SK-N-SH treated with all-trans-retinoic acid at 6 μM for 48 hours (cell line): Measurements from ENCODE around the gene ADGRB3.

Experiments
- ATAC-seq: fragments of 200-7000 bp; cut with Tn5 transposase; 3 replicates; pipeline ENCODE4 v1.9.1; 2020; ENCODE audit warnings: mild to moderate bottlenecking, moderate library complexity
- ARNTL ChIP-seq: fragments of 450-650 bp; formaldehyde crosslinking; IDR thresholded peaks from 2 replicates; pipeline ENCODE4 v1.5.0; 2020; ENCODE audit warnings: low read depth, mild to moderate bottlenecking, moderate library complexity, borderline replicate concordance
- BACH2 ChIP-seq: fragments of 250-450 bp; sonication (Bioruptor Pico); IDR thresholded peaks from 2 replicates; pipeline ENCODE4 v1.9.0; 2021; ENCODE audit warnings: mild to moderate bottlenecking, borderline replicate concordance
- CREB5 ChIP-seq: fragments of 250-450 bp; sonication (Bioruptor Pico); IDR thresholded peaks from 2 replicates; pipeline ENCODE4 v1.5.1; 2020; ENCODE audit warnings: low read depth, mild to moderate bottlenecking, moderate library complexity
- CSDC2 ChIP-seq: fragments of 250-450 bp; sonication (Bioruptor Pico); IDR thresholded peaks from 2 replicates; pipeline ENCODE4 v1.5.0; 2020; ENCODE audit warnings: mild to moderate bottlenecking, moderate library complexity
- GLIS3 ChIP-seq: fragments of 250-450 bp; sonication (Bioruptor Pico); IDR thresholded peaks from 2 replicates; pipeline ENCODE4 v1.5.0; 2020; ENCODE audit warnings: mild to moderate bottlenecking, moderate library complexity
- ISL1 ChIP-seq: fragments of 250-450 bp; sonication (Bioruptor Pico); IDR thresholded peaks from 2 replicates; pipeline ENCODE4 v2.1.2; 2022; ENCODE audit warnings: mild to moderate bottlenecking, moderate library complexity
- OSR1 ChIP-seq: fragments of 250-450 bp; sonication (Bioruptor Pico); IDR thresholded peaks from 2 replicates; pipeline ENCODE4 v1.8.0; 2022; ENCODE audit warnings: moderate library complexity, mild to moderate bottlenecking, inconsistent platforms
- PPARA ChIP-seq: fragments of 250-450 bp; sonication (Bioruptor Pico); IDR thresholded peaks from 2 replicates; pipeline ENCODE4 v1.5.0; 2020; ENCODE audit warnings: mild to moderate bottlenecking, borderline replicate concordance
- RARB ChIP-seq: fragments of 250-450 bp; sonication (Bioruptor Pico); IDR thresholded peaks from 2 replicates; pipeline ENCODE4 v1.8.0; 2021; ENCODE audit warnings: mild to moderate bottlenecking, moderate library complexity
- SNAI2 ChIP-seq: fragments of 250-450 bp; sonication (Bioruptor Pico); IDR thresholded peaks from 2 replicates; pipeline ENCODE4 v1.5.0; 2020; ENCODE audit warnings: mild to moderate bottlenecking, moderate library complexity
- TCF4 ChIP-seq: fragments of 250-450 bp; sonication (Bioruptor Pico); IDR thresholded peaks from 2 replicates; pipeline ENCODE4 v1.8.0; 2021; ENCODE audit warnings: mild to moderate bottlenecking, moderate library complexity, borderline replicate concordance
- TOX ChIP-seq: fragments of 250-450 bp; sonication (Bioruptor Pico); IDR thresholded peaks from 2 replicates; pipeline ENCODE4 v1.8.0; 2021; ENCODE audit warnings: mild to moderate bottlenecking, moderate library complexity, borderline replicate concordance
- ZC3H10 ChIP-seq: fragments of 250-450 bp; sonication (Bioruptor Pico); IDR thresholded peaks from 2 replicates; pipeline ENCODE4 v1.5.1; 2021; ENCODE audit warnings: mild to moderate bottlenecking, moderate library complexity
- ZFP3 ChIP-seq: fragments of 250-450 bp; sonication (Bioruptor Pico); IDR thresholded peaks from 2 replicates; pipeline ENCODE4 v1.5.0; 2020; ENCODE audit warnings: mild to moderate bottlenecking, moderate library complexity
- ZFP30 ChIP-seq: fragments of 450-650 bp; formaldehyde crosslinking; IDR thresholded peaks from 2 replicates; pipeline ENCODE4 v1.5.0; 2022; ENCODE audit warnings: mild to moderate bottlenecking, moderate library complexity
- ZNF565 ChIP-seq: fragments of 450-650 bp; formaldehyde crosslinking; conservative IDR thresholded peaks from 2 replicates; pipeline ENCODE4 v1.5.0; 2020; ENCODE audit warnings: low read depth, mild to moderate bottlenecking, moderate library complexity
- ZNF70 ChIP-seq: fragments of 450-650 bp; formaldehyde crosslinking; IDR thresholded peaks from 2 replicates; pipeline ENCODE4 v1.5.0; 2020; ENCODE audit warnings: mild to moderate bottlenecking, moderate library complexity
- ZNF8 ChIP-seq: fragments of 450-650 bp; formaldehyde crosslinking; IDR thresholded peaks from 2 replicates; pipeline ENCODE4 v1.5.0; 2020; ENCODE audit warnings: mild to moderate bottlenecking, moderate library complexity
- TF ChIP-seq, protein P1 (sequence below): fragments of 250-450 bp; sonication (Bioruptor Pico); IDR thresholded peaks from 2 replicates; pipeline ENCODE4 v1.8.0; 2020; ENCODE audit warnings: mild to moderate bottlenecking, moderate library complexity, borderline replicate concordance
- TF ChIP-seq, protein P2 (sequence below): fragments of 250-450 bp; sonication (Bioruptor Pico); IDR thresholded peaks from 2 replicates; pipeline ENCODE4 v1.5.1; 2021; ENCODE audit warnings: mild to moderate bottlenecking, moderate library complexity
- TF ChIP-seq, protein P3 (sequence below): fragments of 250-450 bp; sonication (Bioruptor Pico); IDR thresholded peaks from 2 replicates; pipeline ENCODE4 v1.8.0; 2021; ENCODE audit warnings: low read depth, mild to moderate bottlenecking, moderate library complexity, borderline replicate concordance
- TF ChIP-seq, protein P4 (sequence below): fragments of 250-450 bp; sonication (Bioruptor Pico); IDR thresholded peaks from 2 replicates; pipeline ENCODE4 v1.5.0; 2020; ENCODE audit warnings: mild to moderate bottlenecking, moderate library complexity

The ADGRB3 gene

GRCh38 chr6:69180361-69181067, 545.4 kb downstream of the ADGRB3 start:
- no peak for ATAC-seq
- TF ChIP-seq ARNTL (no peak), ZNF565 (CRISPR knock-in tag) (no peak), ZC3H10 (CRISPR knock-in tag) (no peak), SNAI2 (CRISPR knock-in tag) (no peak), OSR1 (CRISPR knock-in tag) (no peak), GLIS3 (CRISPR knock-in tag) (no peak), ZFP30 (CRISPR knock-in tag) (no peak), ZFP3 (CRISPR knock-in tag) (no peak), PPARA (no peak), CREB5 (CRISPR knock-in tag) (no peak), ISL1 (CRISPR knock-in tag) (no peak), ZNF70 (CRISPR knock-in tag) (no peak), CSDC2 (CRISPR knock-in tag) (no peak), RARB (no peak)
- TF ChIP-seq, protein P1, sequence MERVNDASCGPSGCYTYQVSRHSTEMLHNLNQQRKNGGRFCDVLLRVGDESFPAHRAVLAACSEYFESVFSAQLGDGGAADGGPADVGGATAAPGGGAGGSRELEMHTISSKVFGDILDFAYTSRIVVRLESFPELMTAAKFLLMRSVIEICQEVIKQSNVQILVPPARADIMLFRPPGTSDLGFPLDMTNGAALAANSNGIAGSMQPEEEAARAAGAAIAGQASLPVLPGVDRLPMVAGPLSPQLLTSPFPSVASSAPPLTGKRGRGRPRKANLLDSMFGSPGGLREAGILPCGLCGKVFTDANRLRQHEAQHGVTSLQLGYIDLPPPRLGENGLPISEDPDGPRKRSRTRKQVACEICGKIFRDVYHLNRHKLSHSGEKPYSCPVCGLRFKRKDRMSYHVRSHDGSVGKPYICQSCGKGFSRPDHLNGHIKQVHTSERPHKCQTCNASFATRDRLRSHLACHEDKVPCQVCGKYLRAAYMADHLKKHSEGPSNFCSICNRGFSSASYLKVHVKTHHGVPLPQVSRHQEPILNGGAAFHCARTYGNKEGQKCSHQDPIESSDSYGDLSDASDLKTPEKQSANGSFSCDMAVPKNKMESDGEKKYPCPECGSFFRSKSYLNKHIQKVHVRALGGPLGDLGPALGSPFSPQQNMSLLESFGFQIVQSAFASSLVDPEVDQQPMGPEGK (CRISPR knock-in tag): no peak
- TF ChIP-seq, protein P2, sequence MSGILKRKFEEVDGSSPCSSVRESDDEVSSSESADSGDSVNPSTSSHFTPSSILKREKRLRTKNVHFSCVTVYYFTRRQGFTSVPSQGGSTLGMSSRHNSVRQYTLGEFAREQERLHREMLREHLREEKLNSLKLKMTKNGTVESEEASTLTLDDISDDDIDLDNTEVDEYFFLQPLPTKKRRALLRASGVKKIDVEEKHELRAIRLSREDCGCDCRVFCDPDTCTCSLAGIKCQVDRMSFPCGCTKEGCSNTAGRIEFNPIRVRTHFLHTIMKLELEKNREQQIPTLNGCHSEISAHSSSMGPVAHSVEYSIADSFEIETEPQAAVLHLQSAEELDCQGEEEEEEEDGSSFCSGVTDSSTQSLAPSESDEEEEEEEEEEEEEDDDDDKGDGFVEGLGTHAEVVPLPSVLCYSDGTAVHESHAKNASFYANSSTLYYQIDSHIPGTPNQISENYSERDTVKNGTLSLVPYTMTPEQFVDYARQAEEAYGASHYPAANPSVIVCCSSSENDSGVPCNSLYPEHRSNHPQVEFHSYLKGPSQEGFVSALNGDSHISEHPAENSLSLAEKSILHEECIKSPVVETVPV: no peak
- TF ChIP-seq, protein P3, sequence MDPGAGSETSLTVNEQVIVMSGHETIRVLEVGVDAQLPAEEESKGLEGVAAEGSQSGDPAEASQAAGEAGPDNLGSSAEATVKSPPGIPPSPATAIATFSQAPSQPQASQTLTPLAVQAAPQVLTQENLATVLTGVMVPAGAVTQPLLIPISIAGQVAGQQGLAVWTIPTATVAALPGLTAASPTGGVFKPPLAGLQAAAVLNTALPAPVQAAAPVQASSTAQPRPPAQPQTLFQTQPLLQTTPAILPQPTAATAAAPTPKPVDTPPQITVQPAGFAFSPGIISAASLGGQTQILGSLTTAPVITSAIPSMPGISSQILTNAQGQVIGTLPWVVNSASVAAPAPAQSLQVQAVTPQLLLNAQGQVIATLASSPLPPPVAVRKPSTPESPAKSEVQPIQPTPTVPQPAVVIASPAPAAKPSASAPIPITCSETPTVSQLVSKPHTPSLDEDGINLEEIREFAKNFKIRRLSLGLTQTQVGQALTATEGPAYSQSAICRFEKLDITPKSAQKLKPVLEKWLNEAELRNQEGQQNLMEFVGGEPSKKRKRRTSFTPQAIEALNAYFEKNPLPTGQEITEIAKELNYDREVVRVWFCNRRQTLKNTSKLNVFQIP (CRISPR knock-in tag): no peak
- TF ChIP-seq, all 23 proteins: peak for 0

- TF ChIP-seq TOX (CRISPR knock-in tag) (no peak), ZC3H10 (CRISPR knock-in tag) (no peak), ARNTL (no peak), PPARA (no peak), ZNF70 (CRISPR knock-in tag) (no peak), ZFP3 (CRISPR knock-in tag) (no peak), RARB (no peak), BACH2 (CRISPR knock-in tag) (no peak), ZNF8 (no peak), TCF4 (CRISPR knock-in tag) (no peak)
- TF ChIP-seq, protein P1 (CRISPR knock-in tag): no peak
- TF ChIP-seq, protein P4, sequence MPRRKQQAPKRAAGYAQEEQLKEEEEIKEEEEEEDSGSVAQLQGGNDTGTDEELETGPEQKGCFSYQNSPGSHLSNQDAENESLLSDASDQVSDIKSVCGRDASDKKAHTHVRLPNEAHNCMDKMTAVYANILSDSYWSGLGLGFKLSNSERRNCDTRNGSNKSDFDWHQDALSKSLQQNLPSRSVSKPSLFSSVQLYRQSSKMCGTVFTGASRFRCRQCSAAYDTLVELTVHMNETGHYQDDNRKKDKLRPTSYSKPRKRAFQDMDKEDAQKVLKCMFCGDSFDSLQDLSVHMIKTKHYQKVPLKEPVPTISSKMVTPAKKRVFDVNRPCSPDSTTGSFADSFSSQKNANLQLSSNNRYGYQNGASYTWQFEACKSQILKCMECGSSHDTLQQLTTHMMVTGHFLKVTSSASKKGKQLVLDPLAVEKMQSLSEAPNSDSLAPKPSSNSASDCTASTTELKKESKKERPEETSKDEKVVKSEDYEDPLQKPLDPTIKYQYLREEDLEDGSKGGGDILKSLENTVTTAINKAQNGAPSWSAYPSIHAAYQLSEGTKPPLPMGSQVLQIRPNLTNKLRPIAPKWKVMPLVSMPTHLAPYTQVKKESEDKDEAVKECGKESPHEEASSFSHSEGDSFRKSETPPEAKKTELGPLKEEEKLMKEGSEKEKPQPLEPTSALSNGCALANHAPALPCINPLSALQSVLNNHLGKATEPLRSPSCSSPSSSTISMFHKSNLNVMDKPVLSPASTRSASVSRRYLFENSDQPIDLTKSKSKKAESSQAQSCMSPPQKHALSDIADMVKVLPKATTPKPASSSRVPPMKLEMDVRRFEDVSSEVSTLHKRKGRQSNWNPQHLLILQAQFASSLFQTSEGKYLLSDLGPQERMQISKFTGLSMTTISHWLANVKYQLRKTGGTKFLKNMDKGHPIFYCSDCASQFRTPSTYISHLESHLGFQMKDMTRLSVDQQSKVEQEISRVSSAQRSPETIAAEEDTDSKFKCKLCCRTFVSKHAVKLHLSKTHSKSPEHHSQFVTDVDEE: no peak
- no peak for ATAC-seq
Observed at GRCh38 chr6:69181964-69182363, 546.9 kb downstream of the ADGRB3 start.
